AML-193 (cell line): ENCODE data around the gene AK5.

Experiments
- DNase-seq, 2 experiments: peaks; one replicate each; lab custom pipeline; 2025; lab: John Stamatoyannopoulos, UW

Gene AK5

DNA sequence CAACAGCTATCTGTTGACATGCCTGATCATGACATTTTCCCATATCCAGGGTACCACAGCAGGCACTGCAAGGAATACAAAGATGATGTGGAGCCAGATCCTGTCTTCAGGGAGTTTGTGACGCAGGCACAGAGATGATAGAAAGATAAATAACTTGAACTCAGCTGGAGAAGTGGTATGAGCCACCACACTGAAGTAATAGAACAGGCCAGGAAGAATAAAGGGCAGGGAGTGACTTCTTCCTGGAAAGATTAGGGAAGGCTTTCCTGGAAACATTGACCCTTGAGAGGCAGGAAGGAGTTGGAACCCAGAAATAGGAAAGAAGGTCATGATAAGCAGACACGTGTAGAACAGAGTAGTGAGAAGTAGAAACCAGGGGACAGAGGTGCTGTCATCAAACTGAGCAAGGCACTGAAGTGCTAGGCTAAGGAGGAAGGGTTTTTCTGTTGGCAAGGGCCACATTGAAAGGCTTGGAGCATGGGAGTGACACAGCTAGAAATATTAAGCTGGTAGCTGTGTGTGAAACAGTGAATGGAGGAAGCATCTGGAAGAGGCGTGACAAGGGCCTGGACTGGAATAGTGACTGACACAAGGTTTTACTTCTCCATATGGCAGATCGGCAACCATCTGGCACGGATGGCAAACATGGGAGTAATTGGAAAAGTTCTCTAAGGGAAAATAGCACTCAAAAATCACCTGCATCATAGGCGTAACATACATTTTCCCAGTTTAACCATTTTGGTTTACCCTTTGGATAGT, 68.4 kb downstream of the AK5 start:
- DNase-seq, result no peak

DNA sequence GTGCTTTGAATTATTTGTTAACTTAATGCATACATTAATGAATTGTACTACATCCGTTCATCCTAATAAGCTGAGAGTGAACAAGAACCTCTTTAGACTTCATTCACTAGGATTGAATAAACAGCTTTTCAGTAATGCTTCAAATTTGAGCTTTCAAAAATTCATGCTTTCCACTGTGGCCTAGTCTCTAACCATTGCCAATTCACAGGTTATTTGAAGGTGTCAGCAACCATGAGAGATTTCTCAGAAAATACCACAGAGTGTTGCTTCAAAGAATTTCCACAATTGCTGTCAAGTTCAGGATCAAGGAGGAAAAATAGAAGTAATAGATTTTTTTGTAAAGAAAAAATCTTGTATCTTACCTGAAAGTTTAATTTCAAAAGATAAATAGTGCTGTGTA, 72.7 kb downstream of the AK5 start:
- DNase-seq, result no peak

DNA sequence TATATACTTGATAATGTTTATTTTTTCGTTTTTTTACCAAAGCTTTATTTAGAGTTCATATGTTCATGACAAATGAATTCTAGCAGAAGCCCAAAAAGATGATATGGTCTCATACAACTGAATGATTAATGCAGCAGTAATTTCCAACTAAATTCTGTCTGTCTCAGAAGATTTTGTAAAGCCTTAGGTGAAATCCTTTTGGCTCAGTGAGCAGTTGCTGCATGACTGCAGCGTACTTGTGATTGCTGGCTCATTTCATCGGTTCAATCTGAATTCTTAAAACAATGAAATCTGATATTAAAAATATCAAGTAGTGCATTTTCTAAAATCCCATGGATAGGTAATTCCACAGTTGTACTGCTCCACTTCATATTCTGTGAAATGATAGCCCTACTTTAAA, 73.2 kb downstream of the AK5 start:
- DNase-seq, result no peak

DNA sequence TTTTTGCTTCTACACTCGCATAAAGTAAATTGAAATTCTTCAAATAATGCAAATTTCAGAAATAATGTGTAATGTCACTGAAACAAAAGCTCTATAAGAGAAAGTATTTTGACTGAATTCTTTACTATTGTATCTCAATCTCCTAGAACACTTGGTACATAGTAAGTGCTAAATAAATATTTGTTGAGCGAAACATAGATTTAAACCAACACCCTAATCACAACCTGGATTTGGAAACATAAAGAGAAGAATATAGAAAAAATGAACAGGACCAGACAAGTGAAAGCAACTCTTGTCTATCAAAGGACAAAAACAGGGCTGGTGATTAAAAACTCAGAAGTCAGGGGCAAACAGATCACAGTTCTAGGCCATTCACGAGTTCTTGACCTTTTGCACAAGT, 74.3 kb downstream of the AK5 start:
- DNase-seq, result no peak

DNA sequence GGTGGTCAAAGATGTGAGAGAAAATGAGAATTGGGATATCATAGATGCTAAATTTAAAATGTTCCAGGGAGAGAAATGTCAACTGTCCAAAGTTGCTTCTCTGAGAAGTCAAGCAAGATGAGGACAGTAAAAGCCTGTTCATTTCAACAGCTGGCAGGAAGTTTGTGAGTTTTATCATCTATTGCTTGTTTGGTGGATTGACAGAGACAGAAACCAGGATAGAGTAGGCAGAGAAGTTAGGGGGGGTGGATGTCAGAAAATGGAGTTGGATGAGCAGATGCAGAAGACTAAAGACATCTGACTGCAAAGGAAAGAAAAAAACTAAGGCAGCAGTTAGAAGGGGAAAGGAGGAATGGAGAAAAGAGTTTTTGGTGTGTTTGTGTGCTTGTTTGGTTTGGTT, 78.4 kb downstream of the AK5 start:
- DNase-seq, result no peak

DNA sequence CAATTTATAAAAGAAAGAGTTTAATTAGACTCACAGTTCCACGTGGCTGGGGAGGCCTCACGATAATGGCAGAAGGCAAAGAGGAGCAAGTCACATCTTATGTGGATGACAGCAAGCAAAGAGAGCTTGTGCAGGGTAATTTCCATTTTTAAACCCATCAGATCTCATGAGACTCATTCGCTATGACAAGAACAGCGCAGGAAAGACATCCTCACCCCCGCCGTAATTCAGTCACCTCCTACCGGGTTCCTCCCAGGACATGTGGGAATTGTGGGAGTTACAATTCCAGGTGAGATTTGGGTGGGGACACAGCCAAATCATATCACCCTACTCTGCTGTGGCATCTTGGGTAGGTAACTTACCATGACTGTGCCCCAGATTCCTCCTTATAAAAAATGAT, 79.8 kb downstream of the AK5 start:
- DNase-seq, result no peak

DNA sequence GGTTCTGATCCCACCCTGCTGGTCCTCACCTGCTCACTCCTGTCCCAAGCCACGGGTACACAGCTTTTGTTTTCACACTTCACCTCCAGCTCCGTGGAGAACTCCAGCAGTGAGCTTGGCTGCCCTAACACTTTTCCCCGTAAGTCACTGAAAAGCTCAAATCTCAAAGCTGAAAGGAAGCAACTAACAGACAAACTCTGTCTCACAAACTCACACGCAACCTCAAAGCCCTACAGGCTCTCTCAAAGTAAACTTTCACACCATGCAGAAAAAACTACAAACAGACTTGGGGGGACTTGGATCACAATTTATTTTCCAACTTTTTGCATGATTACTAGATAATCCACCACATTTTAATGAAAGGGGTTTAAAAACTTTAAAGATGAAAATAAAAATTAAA, 88.3 kb downstream of the AK5 start:
- no peak for DNase-seq

DNA sequence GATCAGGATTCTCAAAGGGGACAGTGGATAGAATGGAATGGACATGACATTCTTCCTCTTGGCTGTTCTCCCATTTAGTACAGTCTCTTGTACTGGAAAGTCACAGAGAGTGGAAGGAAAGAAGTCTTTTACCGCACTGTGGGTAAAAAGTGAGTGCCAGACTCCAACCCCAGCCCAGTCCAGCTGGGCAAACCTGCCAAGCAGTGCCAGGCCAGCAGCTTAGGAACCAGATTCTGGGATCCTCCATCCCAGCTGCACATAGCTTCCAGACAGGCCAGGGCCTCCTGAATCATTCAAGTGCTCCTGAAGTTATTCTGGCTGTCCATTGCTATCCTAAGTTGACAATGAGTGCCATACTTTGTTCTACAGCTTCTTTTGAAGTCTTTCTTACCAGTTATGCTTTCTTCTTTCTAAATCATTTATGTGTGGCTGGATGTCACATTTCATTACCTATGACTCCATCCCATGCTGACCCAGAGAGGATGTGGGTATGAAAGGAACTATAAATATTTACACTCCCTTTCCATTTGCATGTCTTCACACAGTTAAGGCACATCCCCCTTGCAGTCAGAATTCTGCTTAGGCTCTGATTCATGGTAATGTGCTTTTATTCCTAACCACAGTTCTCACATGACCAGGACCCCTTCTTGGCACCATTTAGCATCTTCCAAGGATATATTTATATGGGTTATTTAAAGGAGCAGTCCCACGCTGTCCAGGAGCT, 88.9 kb downstream of the AK5 start:
- no peak for DNase-seq

DNA sequence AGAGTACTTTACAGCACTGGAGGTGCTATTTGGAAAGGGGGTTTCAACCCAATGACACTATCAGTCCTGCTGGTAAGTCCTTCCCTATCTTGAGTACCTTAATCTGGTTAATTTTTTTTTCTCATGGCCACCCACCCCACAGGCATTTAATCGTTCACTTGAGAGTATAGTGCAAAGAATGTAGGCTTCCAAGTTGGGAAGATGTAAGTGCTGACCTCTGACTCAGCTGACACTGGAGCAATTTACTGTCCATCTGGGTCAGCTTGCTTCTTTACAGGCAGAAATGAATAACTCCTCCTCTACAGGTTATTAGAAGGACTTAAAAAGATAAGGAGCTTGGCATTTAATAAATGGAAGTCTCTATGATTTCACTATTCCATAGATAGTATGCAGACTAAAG, 89.6 kb downstream of the AK5 start:
- DNase-seq, result no peak

DNA sequence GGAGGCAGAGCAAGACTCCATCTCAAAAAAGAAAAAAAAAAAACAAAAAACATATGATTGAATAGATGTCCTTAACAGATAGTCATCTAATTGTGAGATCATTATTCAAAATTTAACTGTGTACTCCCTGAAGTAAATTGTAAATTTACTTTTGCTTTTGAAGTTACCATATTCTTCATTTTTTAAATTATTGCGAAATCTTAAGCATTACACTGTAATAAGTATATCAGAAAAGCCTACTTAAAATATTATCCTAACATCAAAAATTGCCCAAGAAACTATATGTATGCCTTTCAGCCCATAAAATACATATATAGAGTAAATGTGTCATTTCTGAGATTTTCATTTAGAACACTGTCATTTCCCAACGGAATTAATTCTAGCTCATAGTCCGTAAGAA, 91.9 kb downstream of the AK5 start:
- DNase-seq, result no peak

DNA sequence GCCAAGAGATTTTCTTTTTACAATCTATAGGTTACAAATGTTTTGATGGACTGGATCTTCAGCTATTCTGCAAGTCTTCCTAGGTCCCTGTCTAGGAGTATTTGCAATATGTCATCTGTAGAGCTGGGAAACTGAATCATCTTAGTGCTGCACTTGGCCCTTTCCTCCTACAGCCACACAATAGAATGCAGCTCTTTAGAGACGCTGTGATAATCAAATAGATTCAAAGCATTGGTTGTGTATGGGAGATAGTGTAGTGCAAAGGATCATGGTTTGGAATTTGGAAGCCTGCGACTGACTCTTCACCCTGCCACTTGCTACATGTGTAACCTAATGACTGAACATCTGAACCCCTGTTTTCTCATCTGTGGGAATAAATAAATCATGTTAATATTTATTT, 93.7 kb downstream of the AK5 start:
- no peak for DNase-seq

DNA sequence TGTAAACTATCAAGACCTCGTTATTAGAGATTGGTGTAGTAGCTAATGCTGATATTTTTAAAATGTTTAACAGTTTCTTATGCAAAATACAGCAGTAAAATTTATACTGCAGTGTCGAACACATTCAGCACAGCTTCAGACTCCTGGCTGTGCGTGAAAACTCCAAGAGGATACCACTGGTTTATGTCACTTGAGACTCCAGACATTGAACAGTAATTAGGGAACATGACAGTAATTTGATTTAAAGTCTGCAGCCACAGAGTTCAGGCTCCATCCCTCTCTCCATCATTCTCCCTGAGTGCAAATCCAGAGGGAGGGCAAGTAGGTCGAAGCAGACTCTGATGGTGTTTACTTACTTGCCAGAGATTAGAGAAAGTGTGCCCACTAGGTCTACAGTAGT, 94.2 kb downstream of the AK5 start:
- DNase-seq, result no peak

DNA sequence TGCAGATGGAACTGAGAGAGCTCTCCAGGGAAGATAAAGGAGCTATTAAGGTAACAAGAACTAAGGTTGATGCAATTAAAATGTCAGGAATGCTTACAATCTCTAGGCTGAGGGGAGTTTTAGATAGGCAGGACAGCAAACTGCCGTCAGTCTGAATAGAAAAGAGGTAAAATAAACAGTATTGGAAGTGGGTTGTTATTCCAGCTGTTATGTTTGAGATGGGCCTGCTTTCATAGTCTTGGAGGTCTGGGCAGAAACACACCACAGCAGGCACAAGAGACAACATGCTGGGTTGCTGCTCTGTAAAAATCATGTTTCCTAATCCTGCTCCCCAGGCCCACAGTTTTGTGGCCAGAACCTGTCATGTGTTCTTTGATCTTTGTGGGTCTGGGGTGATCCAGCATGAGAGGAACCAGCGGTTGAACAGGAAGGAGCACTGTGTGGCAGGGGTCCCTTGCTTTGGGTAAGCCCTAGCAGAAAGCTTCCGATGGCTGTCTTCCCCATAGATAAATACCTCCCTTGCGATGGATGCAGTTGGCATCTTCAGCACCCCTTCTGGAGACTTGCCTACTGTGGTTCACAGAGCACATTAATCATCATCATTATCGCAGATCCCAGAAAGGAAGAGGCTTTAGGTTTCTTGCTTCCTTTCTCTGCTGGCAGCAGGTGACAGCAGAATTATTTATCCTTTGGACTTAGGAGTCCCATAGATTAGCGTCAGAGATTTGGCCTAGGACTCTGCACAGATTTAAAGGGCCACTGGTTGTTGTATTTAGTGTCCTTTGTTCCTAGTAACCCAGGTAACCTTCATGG, 97.1 kb downstream of the AK5 start:
- DNase-seq, result no peak

DNA sequence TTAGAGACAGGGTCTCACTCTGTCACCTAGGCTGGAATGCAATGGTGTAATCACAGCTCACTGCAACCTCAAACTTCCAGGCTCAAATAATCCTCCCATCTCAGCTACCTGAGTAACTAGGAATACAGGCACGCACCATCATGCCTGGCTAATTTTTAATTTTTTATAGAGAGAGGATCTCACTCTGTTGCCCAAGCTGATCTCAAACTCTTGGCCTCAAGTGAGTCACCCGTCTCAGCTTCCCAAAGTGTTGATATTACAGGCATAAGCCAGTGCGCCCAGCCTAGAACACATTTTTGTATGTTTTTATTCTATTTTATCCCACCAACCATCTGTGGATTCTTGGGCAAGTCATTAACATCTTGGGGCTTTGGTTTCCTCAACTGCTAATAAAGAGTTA, 100.5 kb downstream of the AK5 start:
- no peak for DNase-seq

DNA sequence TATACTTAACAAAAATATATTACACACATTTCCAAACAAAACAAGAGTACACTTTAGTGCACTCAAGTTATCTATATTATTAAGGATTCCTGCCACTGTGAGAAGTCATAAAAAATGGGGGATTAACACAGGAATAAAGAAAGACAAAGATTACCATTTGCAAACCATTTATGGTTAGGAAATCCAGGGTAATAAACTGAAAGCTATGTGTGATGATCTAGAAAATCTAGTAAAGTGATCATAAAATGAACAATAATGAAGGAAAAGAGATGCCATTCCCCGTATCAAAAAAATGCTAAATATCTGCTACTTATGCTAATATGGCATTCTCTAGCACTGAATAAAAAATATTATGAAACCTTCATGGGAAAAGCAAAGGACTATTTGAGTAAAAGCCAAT, 101.4 kb downstream of the AK5 start:
- no peak for DNase-seq

DNA sequence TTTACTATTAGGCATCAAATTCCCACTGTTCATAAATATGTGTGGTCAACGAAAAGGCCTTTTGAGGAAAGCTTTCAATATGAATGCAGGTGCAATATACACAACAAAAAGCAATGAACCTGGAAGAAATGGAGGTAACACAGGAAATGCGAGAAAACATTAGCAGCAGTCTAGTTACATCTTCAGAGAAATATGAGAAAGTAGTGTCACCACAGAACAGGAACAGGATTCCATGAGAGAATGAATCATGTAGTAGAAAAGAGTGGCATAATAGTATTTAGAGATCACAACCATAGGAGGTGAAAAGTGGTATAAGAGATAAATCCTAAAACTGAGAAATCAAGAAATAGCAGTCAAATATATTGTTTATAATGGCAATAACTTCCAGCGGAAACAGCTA, 103.7 kb downstream of the AK5 start:
- DNase-seq, result no peak

DNA sequence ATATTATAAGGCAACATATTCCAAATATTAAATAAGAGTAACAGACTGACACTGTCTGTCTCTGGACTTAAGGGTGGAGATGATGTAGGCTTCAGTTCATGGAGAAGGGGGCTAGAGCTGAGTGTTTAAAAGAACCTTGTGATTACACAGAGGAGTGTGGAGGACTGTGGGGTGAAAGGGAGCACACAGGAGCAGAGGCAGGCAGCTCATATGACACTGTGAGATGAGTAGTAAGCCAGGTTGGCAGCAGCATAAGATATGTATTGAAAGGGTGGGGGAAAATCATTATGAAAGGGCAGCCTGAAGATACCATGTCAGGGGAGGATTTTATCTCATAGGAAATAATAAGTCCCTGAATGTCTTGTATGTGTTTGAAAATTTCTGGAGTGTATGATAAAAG, 104.5 kb downstream of the AK5 start:
- no peak for DNase-seq

DNA sequence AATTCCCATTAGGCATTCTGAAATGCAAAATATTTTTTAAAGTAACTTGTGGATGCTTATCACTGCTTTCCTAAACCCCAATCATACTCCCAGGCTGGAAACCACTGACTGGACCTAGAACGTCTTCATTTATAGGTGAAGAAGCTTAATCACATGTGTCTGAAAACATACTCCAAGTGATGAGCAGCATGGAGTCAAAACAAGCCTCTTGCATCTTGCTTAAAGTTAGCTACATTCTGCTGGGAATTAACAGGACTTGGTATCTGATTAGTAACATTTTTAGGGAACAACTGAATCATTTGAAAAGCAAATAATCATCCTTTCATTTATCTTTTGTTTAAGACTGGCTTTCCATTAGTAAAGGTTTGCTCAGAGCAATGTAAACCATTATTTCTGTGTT, 105.7 kb downstream of the AK5 start:
- no peak for DNase-seq

DNA sequence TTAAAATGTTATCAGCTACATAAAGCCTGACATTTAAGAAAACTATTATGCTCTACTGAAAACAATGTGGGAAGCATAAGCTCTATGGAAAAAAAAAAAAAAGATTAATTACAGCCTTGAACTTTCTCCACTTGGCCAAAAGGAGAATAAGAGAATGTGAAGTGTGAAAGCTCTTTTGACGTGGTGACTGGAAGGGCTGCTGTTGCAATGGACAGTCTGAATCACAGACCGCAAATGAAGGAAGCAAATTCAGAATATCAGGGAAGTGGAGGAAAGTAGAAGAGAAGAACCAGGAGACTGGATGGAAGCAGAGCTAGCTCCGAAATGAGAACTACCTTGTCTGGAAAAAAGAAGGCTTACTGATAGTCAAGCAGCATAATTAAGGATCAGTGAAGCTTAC, 106.8 kb downstream of the AK5 start:
- DNase-seq, result no peak

DNA sequence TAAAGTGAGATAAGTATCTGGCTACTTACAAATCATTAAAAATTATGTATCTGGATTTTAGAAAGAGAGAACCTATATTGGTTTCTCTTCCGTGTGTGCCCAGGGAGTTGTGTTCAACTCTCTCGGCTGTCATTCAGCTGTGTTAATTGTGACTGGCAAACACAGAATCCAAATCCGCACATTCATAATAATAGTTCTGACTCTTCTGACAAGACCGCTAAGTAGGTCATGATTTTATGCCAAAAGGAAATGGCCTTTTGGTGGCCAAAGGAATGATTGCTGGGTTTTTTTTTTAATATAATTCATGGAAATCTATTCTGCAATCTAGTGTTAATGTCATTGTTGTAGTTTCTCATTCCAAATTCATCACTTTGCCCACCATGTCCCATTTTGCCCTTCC, 110.7 kb downstream of the AK5 start:
- no peak for DNase-seq

DNA sequence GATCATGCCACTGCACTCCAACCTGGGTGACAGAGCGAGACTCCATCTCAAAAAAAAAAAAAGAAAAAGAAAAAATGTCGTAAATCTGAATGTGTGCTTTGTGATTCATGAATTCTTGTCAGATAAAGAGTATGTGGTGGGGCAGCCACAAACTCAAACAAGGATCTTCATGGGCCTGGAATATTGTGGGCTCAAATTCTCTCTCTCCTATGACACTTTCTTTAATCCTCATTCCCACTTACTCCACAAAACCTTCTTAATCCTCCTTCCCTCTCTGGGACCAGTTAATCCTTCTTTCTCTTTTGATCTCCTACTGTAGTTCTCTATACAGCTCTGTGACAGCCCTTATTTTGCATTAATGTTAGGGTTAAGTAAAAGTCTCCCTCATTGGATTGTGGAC, 112.3 kb downstream of the AK5 start:
- DNase-seq, result no peak

DNA sequence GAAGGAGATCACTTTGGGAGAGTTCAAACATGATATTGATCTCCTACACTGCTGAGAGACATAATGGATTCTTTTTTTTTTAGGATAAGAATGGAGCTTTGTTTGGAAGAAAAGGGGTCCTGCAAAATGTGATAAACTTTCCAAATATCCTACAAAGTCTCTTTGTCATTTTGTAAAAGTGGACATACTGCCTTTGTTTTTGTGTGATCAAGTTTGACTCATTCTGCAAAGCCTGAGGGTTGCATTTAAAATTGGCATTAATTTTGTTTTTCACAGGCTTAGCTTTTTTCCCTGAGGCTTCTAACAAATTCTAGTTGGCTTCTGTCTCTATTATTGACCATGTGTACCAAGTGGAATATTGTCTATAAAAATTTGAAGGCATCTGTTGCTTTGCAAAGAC, 113.2 kb downstream of the AK5 start:
- no peak for DNase-seq

DNA sequence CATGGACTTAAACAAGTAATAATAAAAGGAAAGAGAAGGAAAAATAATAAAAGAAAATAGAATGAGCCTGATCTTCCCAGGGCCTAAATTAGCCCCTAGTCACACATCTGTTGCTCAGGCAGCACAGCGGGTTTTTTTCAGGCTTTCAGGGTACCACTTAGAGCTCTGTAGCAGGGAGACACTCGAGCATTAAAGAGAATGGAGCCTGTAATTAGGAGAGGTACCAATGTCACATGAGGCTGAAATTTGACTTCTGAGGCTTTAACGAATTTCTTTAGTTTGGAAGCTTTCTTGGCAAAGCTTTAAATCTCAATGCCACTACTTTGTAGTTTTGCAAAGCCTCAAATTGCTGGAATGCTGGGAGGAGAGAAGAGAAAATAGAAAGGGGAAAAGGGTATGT, 116.3 kb downstream of the AK5 start:
- DNase-seq, result no peak
